Measurements from ENCODE around the gene FRMD3. TPM values are rescaled to one million over a fixed set of nuclear protein-coding genes. Genes with fewer than 3 reads are reported as not detected.

FRMD3 gene
- total RNA-seq, 4 donors from 2014 or later = 7.9 to 13.4 (median 11.8) TPM

DNA sequence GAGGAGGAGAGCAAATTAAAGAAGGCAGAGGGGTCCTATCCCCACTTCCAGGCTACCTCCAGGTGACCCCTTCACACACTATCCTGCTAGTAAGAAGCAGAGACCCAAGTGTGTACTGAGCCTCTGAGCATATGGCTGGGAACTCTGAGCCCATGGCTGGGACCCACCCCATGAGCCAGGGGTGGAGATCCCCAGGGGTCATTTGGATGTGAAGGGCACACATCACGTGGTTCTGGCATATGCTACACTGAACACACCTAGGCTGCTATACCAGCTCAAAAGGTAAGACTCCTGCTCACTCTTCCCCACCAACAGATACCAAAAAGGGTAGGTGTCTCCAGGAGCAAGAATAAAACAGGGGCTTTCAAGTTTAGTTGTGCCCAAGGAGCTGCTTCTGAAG is 149.9 kb downstream of the FRMD3 start:
- Histone ChIP-seq H3K4me1 (no peaks in the 10 kb centered on the region), H3K9me3 (peaks cover 0 to 9% (median under 1%) of the 10 kb centered on the region in 4 donors), H3K27ac (replicated peaks in 1 of 4) (no peak overlapping the region), H3K36me3 (peaks cover 0 to 14% (median 0%) of the 10 kb centered on the region in 4 donors), H3K4me3 (no peak overlapping the region), H3K27me3 (no peaks in the 10 kb centered on the region)
- TF ChIP-seq POLR2AphosphoS5 (IDR thresholded peaks at IDR 0.05) (no peak), CTCF (IDR thresholded peaks at IDR 0.05) (no peak), POLR2A (IDR thresholded peaks at IDR 0.05; ENCODE audit: low read depth) (no peak), EP300 (IDR thresholded peaks at IDR 0.05) (no peak)
- no peak for DNase-seq (ENCODE audit: extremely low spot score)
- WGBS = 80% methylated on average over 1 of the region's 1 CpG
- intact Hi-C loops (cut with DNase I) = no loop called here

- no peak overlapping the region for H3K27ac ChIP-seq (replicated peaks in 1 of 4)
- no peak for DNase-seq (ENCODE audit: extremely low spot score)
- peaks cover 0 to 14% (median 0%) of the 10 kb centered on the region in 4 donors for H3K36me3 ChIP-seq
- peaks cover 0 to 15% (median 7%) of the 10 kb centered on the region in 4 donors for H3K9me3 ChIP-seq
- no peaks in the 10 kb centered on the region for H3K27me3 ChIP-seq
- intact Hi-C loops (cut with DNase I) = no loop called here
- 90% methylated on average over 7 of the region's 7 CpGs for WGBS
- no peak overlapping the region for H3K4me3 ChIP-seq
- no peak for TF ChIP-seq POLR2A (IDR thresholded peaks at IDR 0.05; ENCODE audit: low read depth)
- TF ChIP-seq POLR2AphosphoS5 (IDR thresholded peaks at IDR 0.05) = no peak
- no peak for TF ChIP-seq CTCF (IDR thresholded peaks at IDR 0.05)
- no peak for TF ChIP-seq EP300 (IDR thresholded peaks at IDR 0.05)
- no peaks in the 10 kb centered on the region for H3K4me1 ChIP-seq
These were observed 150.6 kb downstream of the FRMD3 start for GRCh38 chr9:83387401-83388185.

DNA sequence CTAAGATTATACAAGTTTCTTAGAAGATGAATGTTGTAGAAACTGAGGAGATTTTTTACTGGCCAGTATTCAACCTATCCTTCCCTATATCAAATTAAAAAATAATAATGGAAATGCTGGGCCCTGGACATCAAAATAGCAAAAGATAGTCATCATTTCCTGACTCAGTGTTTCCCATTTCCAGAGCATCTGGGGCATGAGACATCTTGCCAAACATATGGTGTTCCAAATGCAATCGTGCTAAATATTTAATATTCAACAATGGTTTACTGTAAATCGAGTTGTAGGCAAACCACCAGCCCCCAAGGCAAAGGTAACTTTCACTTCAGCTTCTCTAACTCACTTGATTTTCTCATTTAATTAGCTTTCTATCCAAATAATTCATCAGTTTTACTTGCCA is 152.9 kb downstream of the FRMD3 start:
- no peak overlapping the region for H3K4me3 ChIP-seq
- H3K9me3 ChIP-seq = peaks cover 0 to 16% (median 8%) of the 10 kb centered on the region in 4 donors
- intact Hi-C loops (cut with DNase I) = no loop called here
- no peaks in the 10 kb centered on the region for H3K4me1 ChIP-seq
- H3K27ac ChIP-seq (replicated peaks in 1 of 4) = no peak overlapping the region
- TF ChIP-seq EP300 (IDR thresholded peaks at IDR 0.05) (no peak), POLR2AphosphoS5 (IDR thresholded peaks at IDR 0.05) (no peak)
- DNase-seq (ENCODE audit: extremely low spot score) = peak; percentile 12
- WGBS = 57% methylated on average over 2 of the region's 2 CpGs
- H3K36me3 ChIP-seq = peaks cover 0 to 14% (median 0%) of the 10 kb centered on the region in 4 donors
- no peaks in the 10 kb centered on the region for H3K27me3 ChIP-seq

DNA sequence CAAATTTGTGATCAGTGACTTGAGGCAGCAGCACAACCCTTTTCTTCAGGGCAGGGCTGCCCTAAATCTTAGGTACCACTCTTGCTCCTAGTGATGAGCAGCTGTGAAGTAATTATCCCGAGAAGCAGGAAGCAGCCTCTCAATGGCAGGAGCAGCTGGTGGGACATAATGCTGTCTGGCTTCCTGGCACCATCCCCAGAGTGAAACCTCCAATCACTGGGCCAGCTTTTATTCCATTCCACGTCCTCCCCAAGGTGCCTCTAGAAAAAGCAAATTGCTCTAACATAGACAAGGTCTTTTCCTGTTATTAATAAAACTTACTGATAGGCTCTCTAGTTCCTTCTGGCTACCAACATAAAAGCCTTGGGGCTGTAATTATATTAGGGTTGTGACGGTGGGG is 154.0 kb downstream of the FRMD3 start:
- peaks cover 0 to 16% (median 10%) of the 10 kb centered on the region in 4 donors for H3K9me3 ChIP-seq
- peak; percentile 47 for DNase-seq (ENCODE audit: extremely low spot score)
- H3K4me1 ChIP-seq = no peaks in the 10 kb centered on the region
- H3K27ac ChIP-seq (replicated peaks in 1 of 4) = no peak overlapping the region
- intact Hi-C loops (cut with DNase I) = no loop called here
- TF ChIP-seq CTCF (IDR thresholded peaks at IDR 0.05) (no peak), POLR2A (IDR thresholded peaks at IDR 0.05; ENCODE audit: low read depth) (no peak), EP300 (IDR thresholded peaks at IDR 0.05) (no peak), POLR2AphosphoS5 (IDR thresholded peaks at IDR 0.05) (no peak)
- H3K4me3 ChIP-seq = no peak overlapping the region
- 54% methylated on average over 3 of the region's 3 CpGs for WGBS
- no peaks in the 10 kb centered on the region for H3K27me3 ChIP-seq
- peaks cover 0 to 14% (median 0%) of the 10 kb centered on the region in 4 donors for H3K36me3 ChIP-seq

GRCh38 chr9:83383034-83383433 is 155.2 kb downstream of the FRMD3 start:
- DNase-seq (ENCODE audit: extremely low spot score) = peak; percentile 64
- Histone ChIP-seq H3K27ac (replicated peaks in 1 of 4) (no peak overlapping the region), H3K27me3 (no peaks in the 10 kb centered on the region), H3K4me1 (no peaks in the 10 kb centered on the region), H3K9me3 (peaks cover 0 to 16% (median 10%) of the 10 kb centered on the region in 4 donors), H3K36me3 (peaks cover 0 to 13% (median 0%) of the 10 kb centered on the region in 4 donors), H3K4me3 (no peak overlapping the region)
- 85% methylated on average over 2 of the region's 2 CpGs for WGBS
- TF ChIP-seq CTCF (IDR thresholded peaks at IDR 0.05) (no peak), EP300 (IDR thresholded peaks at IDR 0.05) (no peak), POLR2AphosphoS5 (IDR thresholded peaks at IDR 0.05) (no peak)
- intact Hi-C loops (cut with DNase I) = no loop called here
